PFSK-1 (cell line): ENCODE measurements around the gene WDR38.

ENCODE experiments used
- POLR2AphosphoS5 ChIP-seq: IDR thresholded peaks from 2 replicates; pipeline ENCODE4 v1.6.1; 2012; ENCODE audit warnings: low read depth, mild to moderate bottlenecking, control low read depth, low read length, moderate library complexity
- SIN3A ChIP-seq: IDR thresholded peaks from 2 replicates; pipeline ENCODE4 v1.6.1; 2012; ENCODE audit warnings: mild to moderate bottlenecking, low read length, moderate library complexity, borderline replicate concordance; ENCODE audit not compliant: insufficient read depth
- TAF1 ChIP-seq: IDR thresholded peaks from 2 replicates; pipeline ENCODE4 v1.6.1; 2012; ENCODE audit warnings: low read length, control low read depth, borderline replicate concordance; ENCODE audit not compliant: insufficient read depth
- TF ChIP-seq, protein P1 (sequence below), 2 experiments: IDR thresholded peaks; 2 replicates each; pipeline versions ENCODE4 v1.6.1 to v1.8.0; 2011 to 2012; ENCODE audit warnings: low read depth in 2 of 2, low read length in 2 of 2, control low read depth in 1 of 2, inconsistent platforms in 1 of 2, mild to moderate bottlenecking in 1 of 2, moderate library complexity in 1 of 2; ENCODE audit not compliant: insufficient read depth in 1 of 2

DNA sequence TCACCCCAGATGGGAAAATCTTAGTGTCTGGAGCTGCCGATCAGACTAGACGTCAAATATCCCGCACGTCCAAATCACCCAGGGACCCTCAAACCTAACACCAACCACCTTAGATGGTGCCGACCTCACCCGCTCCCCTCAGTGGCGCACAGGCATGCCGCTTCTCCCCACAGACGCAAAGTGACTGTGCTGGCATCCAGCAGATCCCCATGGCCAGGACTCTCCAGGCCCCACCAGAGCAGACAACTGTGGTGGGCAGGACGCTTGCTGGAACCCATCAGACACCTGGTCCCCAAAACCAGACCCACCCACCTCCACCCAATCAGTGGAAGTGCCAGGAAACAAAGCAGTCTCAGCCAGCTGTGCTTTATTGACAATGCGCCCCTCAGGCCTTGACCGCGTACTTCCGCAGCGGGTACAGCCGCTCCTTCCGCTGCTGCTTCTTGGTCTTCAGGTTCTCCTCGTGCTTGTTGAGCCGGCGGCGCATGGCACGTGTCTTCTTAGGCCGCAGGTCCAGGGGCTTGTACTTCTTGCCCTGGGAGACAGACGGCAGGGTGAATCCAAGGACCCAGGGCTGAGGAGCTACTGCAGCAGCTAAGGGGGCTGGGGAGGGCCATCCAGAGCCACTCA is 4.4 kb downstream of the WDR38 start:
- TF ChIP-seq, protein P1, sequence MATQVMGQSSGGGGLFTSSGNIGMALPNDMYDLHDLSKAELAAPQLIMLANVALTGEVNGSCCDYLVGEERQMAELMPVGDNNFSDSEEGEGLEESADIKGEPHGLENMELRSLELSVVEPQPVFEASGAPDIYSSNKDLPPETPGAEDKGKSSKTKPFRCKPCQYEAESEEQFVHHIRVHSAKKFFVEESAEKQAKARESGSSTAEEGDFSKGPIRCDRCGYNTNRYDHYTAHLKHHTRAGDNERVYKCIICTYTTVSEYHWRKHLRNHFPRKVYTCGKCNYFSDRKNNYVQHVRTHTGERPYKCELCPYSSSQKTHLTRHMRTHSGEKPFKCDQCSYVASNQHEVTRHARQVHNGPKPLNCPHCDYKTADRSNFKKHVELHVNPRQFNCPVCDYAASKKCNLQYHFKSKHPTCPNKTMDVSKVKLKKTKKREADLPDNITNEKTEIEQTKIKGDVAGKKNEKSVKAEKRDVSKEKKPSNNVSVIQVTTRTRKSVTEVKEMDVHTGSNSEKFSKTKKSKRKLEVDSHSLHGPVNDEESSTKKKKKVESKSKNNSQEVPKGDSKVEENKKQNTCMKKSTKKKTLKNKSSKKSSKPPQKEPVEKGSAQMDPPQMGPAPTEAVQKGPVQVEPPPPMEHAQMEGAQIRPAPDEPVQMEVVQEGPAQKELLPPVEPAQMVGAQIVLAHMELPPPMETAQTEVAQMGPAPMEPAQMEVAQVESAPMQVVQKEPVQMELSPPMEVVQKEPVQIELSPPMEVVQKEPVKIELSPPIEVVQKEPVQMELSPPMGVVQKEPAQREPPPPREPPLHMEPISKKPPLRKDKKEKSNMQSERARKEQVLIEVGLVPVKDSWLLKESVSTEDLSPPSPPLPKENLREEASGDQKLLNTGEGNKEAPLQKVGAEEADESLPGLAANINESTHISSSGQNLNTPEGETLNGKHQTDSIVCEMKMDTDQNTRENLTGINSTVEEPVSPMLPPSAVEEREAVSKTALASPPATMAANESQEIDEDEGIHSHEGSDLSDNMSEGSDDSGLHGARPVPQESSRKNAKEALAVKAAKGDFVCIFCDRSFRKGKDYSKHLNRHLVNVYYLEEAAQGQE (IDR thresholded peaks at IDR 0.05; ENCODE audit: insufficient read depth in 1 of 2, low read depth in 2 of 2, low read length in 2 of 2) = no peak
- no peak for TF ChIP-seq TAF1
- no peak for TF ChIP-seq POLR2AphosphoS5
- TF ChIP-seq SIN3A = no peak
